Amniotic epithelial cell (primary cell): ENCODE measurements around the gene IFRD2.
A peak's percentile ranks its signal among the peaks of the same experiment; 100 is the strongest.
"Not testable (repeated sequence)": the region's sequence is repeated elsewhere in the genome, so short reads cannot be mapped to it uniquely, and the experiment has no call there.

ENCODE experiments used
- DNase-seq: peaks from one replicate; pipeline ENCODE4 v3.0.0-alpha.2; 2010; ENCODE audit warnings: low read depth

The IFRD2 gene

GRCh38 chr3:50286322-50287227 lies 5.7 kb downstream of the IFRD2 start:
- no peak for DNase-seq

- DNase-seq: not testable (repeated sequence)
Measured at GRCh38 chr3:50284121-50284520, 8.1 kb downstream of the IFRD2 start.

GRCh38 chr3:50279255-50280016 lies 12.8 kb downstream of the IFRD2 start:
- no peak for DNase-seq

GRCh38 chr3:50278880-50279224 lies 13.4 kb downstream of the IFRD2 start, which contains the start of gene LSMEM2:
TSS of gene LSMEM2 (plus strand) at chr3:50279087. CDS start at chr3:50279114, 27 bp downstream.
- no peak for DNase-seq

- DNase-seq: no peak
Measured at GRCh38 chr3:50278123-50278879, 13.9 kb downstream of the IFRD2 start.

GRCh38 chr3:50276762-50277101 lies 15.5 kb downstream of the IFRD2 start:
- DNase-seq: no peak

GRCh38 chr3:50275996-50276761 lies 16.1 kb downstream of the IFRD2 start:
- no peak for DNase-seq

GRCh38 chr3:50275141-50275995 lies 16.9 kb downstream of the IFRD2 start:
- no peak for DNase-seq

GRCh38 chr3:50274371-50275104 lies 17.7 kb downstream of the IFRD2 start:
- DNase-seq: peak; percentile 45

GRCh38 chr3:50273689-50274065 lies 18.6 kb downstream of the IFRD2 start:
- no peak for DNase-seq

- peak; percentile 53 for DNase-seq
Measured at GRCh38 chr3:50272911-50273688, 19.1 kb downstream of the IFRD2 start.

- not testable (repeated sequence) for DNase-seq
Measured at GRCh38 chr3:50272538-50272910, 19.7 kb downstream of the IFRD2 start.

- DNase-seq: no peak
Measured at GRCh38 chr3:50271314-50271936, 20.8 kb downstream of the IFRD2 start.

- DNase-seq: peak; percentile 42
Measured at GRCh38 chr3:50270422-50271224, 21.6 kb downstream of the IFRD2 start.

GRCh38 chr3:50269977-50270413 lies 22.2 kb downstream of the IFRD2 start:
- DNase-seq: peak; percentile 58

GRCh38 chr3:50269460-50269859 lies 22.8 kb downstream of the IFRD2 start:
- DNase-seq: no peak

GRCh38 chr3:50268703-50269451 lies 23.4 kb downstream of the IFRD2 start, which contains the start of gene SEMA3B:
TSS of gene SEMA3B (plus strand) at chr3:50269147. CDS start at chr3:50269241, 94 bp downstream.
- DNase-seq: peak; percentile 29
